Eye (tissue), 1 donor: Measurements from ENCODE around the gene LZTS2.

Experiments
- DNase-seq: peaks from one replicate; pipeline ENCODE4 v3.0.0-alpha.2; 2015

LZTS2 gene

GRCh38 chr10:101056365-101057151 lies 57.0 kb downstream of the LZTS2 start:
- no peak for DNase-seq
